Measurements from ENCODE around the gene PTDSS2.

GRCh38 chr11:419248-420005 lies 30.7 kb upstream of the PTDSS2 start:
- TF ChIP-seq POLR2A (IDR thresholded peaks at IDR 0.05; ENCODE audit: low read depth, low read length) (no peak), BHLHE40 (IDR thresholded peaks at IDR 0.05; ENCODE audit: low read depth, low read length) (no peak), CTCF (conservative IDR thresholded peaks at IDR 0.05; ENCODE audit: low read depth, low read length) (no peak), RAD21 (IDR thresholded peaks at IDR 0.05; ENCODE audit: low read length) (no peak), RFX5 (IDR thresholded peaks at IDR 0.05; ENCODE audit: low read depth, low read length) (no peak), CEBPB (IDR thresholded peaks at IDR 0.05; ENCODE audit: low read depth, low read length) (no peak), MXI1 (IDR thresholded peaks at IDR 0.05; ENCODE audit: borderline replicate concordance, low read depth, low read length) (no peak), NFE2L2 (IDR thresholded peaks at IDR 0.05; ENCODE audit: low read depth, low read length) (no peak), SMC3 (IDR thresholded peaks at IDR 0.05; ENCODE audit: low read depth, low read length) (no peak), USF2 (IDR thresholded peaks at IDR 0.05; ENCODE audit: low read depth, low read length) (no peak), ELK1 (IDR thresholded peaks at IDR 0.05; ENCODE audit: borderline replicate concordance, low read depth, low read length) (no peak), RCOR1 (IDR thresholded peaks at IDR 0.05; ENCODE audit: insufficient replicate concordance, low read length) (no peak), CHD1 (IDR thresholded peaks at IDR 0.05; ENCODE audit: low read depth, low read length) (no peak)
